H1 (cell line): ENCODE measurements around the gene PARD3. TPM values are rescaled to one million over a fixed set of nuclear protein-coding genes. Genes with fewer than 3 reads are reported as not detected.

Source experiments
- CTCF ChIA-PET: fragments of 300-600 bp; sonication (Branson Sonifier 250); formaldehyde crosslinking; loops from one replicate; lab custom pipeline; 2021; ENCODE audit not compliant: partially characterized antibody; lab: Charles Lee
- POLR2A ChIA-PET: fragments of 300-600 bp; sonication (Branson Sonifier 250); formaldehyde crosslinking; loops from one replicate; lab custom pipeline; 2021; ENCODE audit warnings: inconsistent platforms; ENCODE audit not compliant: partially characterized antibody; lab: Charles Lee
- DNase-seq, 2 experiments: peaks; one replicate each; pipeline versions ENCODE4 v3.0.0 to v3.0.0-alpha.2; 2010 to 2022; ENCODE audit warnings: low spot score in 2 of 2, low read depth in 1 of 2, mixed read lengths in 1 of 2
- FAIRE-seq: peaks from 2 replicates; lab custom pipeline; 2011; peaks lifted over from hg19 to GRCh38; lab: Jason Lieb, UNC
- H2AFZ ChIP-seq: 2 replicates; pipeline ENCODE4 v1.8.1; 2012; ENCODE audit warnings: low read length, inconsistent platforms
- H2AK5ac ChIP-seq: 2 replicates; pipeline ENCODE4 v1.6.1; 2013; ENCODE audit warnings: low read depth, low read length
- H2BK120ac ChIP-seq: replicated peaks from 2 replicates; pipeline ENCODE3; 2013; ENCODE audit warnings: low read depth, low read length, inconsistent platforms
- H2BK12ac ChIP-seq: 2 replicates; pipeline ENCODE4 v1.6.1; 2013; ENCODE audit warnings: low read depth, low read length
- H2BK15ac ChIP-seq: 2 replicates; pipeline ENCODE4 v1.6.1; 2013; ENCODE audit warnings: low read length
- H2BK20ac ChIP-seq: 2 replicates; pipeline ENCODE4 v1.6.1; 2013; ENCODE audit warnings: low read length
- H2BK5ac ChIP-seq: 2 replicates; pipeline ENCODE4 v1.6.1; 2013; ENCODE audit warnings: low read depth, low read length
- H3K14ac ChIP-seq: 2 replicates; pipeline ENCODE4 v1.6.1; 2013; ENCODE audit warnings: inconsistent platforms; ENCODE audit not compliant: insufficient read length
- H3K18ac ChIP-seq: 2 replicates; pipeline ENCODE4 v1.6.1; 2013; ENCODE audit warnings: low read length; ENCODE audit errors: extremely low read depth
- H3K23ac ChIP-seq: 2 replicates; pipeline ENCODE4 v1.6.1; 2013; ENCODE audit warnings: inconsistent platforms; ENCODE audit not compliant: insufficient read length
- H3K23me2 ChIP-seq: 2 replicates; pipeline ENCODE4 v1.6.1; 2013; ENCODE audit warnings: low read depth, low read length
- H3K27ac ChIP-seq: 2 replicates; pipeline ENCODE4 v1.6.1; 2011; ENCODE audit warnings: low read depth, low read length, inconsistent platforms
- H3K27me3 ChIP-seq, 4 experiments: replicated peaks in 1 of 4; 1 replicate in 1 of 4; 2 replicates in 3 of 4; pipeline versions ENCODE4 v1.6.1 to v1.8.1; 2011 to 2013; ENCODE audit warnings: low read length in 3 of 4, mild to moderate bottlenecking in 3 of 4, inconsistent platforms in 2 of 4, mixed read lengths in 2 of 4, moderate library complexity in 1 of 4; ENCODE audit not compliant: control insufficient read depth in 3 of 4, insufficient read depth in 3 of 4; ENCODE audit errors: extremely low read depth in 1 of 4
- H3K36me3 ChIP-seq, 4 experiments: 2 replicates each; pipeline versions ENCODE4 v1.6.1 to v1.8.1; 2011 to 2013; ENCODE audit warnings: mild to moderate bottlenecking in 4 of 4, low read length in 3 of 4, moderate library complexity in 2 of 4, control low read depth in 1 of 4, inconsistent platforms in 1 of 4; ENCODE audit not compliant: insufficient read depth in 4 of 4, control insufficient read depth in 2 of 4
- H3K4ac ChIP-seq: replicated peaks from 2 replicates; pipeline ENCODE3; 2013; ENCODE audit warnings: low read length, low read depth, mixed read lengths, inconsistent platforms; ENCODE audit not compliant: insufficient read length
- H3K4me1 ChIP-seq, 4 experiments: replicated peaks in 1 of 4; 1 replicate in 1 of 4; 2 replicates in 3 of 4; pipeline versions ENCODE4 v1.6.1 to v1.8.1; 2011 to 2013; ENCODE audit warnings: low read length in 3 of 4, inconsistent platforms in 2 of 4, mixed read lengths in 1 of 4; ENCODE audit not compliant: insufficient read depth in 4 of 4, control insufficient read depth in 3 of 4
- H3K4me2 ChIP-seq, 2 experiments: 2 replicates each; pipeline versions ENCODE4 v1.6.1 to v1.8.1; 2011 to 2013; ENCODE audit warnings: low read depth in 2 of 2, low read length in 2 of 2, control low read depth in 1 of 2, inconsistent platforms in 1 of 2, mild to moderate bottlenecking in 1 of 2; ENCODE audit not compliant: insufficient read depth in 1 of 2
- H3K4me3 ChIP-seq, 4 experiments: fragments of 200-600, 300-600 bp in 1 of 4; sonication (generic), shearing (Covaris generic), sonication (Bioruptor Twin) in 1 of 4; 2 replicates each; pipeline versions ENCODE4 v1.5.1 to v1.8.1; 2011 to 2016; ENCODE audit warnings: low read length in 4 of 4, low read depth in 3 of 4, control low read depth in 2 of 4, inconsistent platforms in 2 of 4, mild to moderate bottlenecking in 2 of 4, mixed read lengths in 1 of 4, moderate library complexity in 1 of 4; ENCODE audit not compliant: insufficient read depth in 2 of 4; ENCODE audit errors: extremely low read depth in 1 of 4
- H3K56ac ChIP-seq: replicated peaks from 2 replicates; pipeline ENCODE3; 2013; ENCODE audit warnings: low read depth, mild to moderate bottlenecking, mixed read lengths, low read length, inconsistent platforms; ENCODE audit not compliant: insufficient read length
- H3K79me1 ChIP-seq: 2 replicates; pipeline ENCODE4 v1.6.1; 2013; ENCODE audit warnings: low read depth, low read length, control low read depth
- H3K79me2 ChIP-seq, 2 experiments: 2 replicates each; pipeline versions ENCODE4 v1.6.1 to v1.8.1; 2012 to 2013; ENCODE audit warnings: low read length in 2 of 2, mild to moderate bottlenecking in 2 of 2, inconsistent platforms in 1 of 2; ENCODE audit not compliant: insufficient read depth in 2 of 2, control insufficient read depth in 1 of 2
- H3K9ac ChIP-seq, 4 experiments: replicated peaks in 1 of 4; 1 replicate in 1 of 4; 2 replicates in 3 of 4; pipeline versions ENCODE4 v1.6.1 to v1.8.1; 2011 to 2013; ENCODE audit warnings: low read depth in 3 of 4, low read length in 3 of 4, control low read depth in 2 of 4, mild to moderate bottlenecking in 2 of 4, moderate library complexity in 2 of 4, inconsistent platforms in 1 of 4; ENCODE audit errors: extremely low read depth in 1 of 4
- H3K9me3 ChIP-seq, 2 experiments: 2 replicates each; pipeline versions ENCODE4 v1.6.1 to v1.8.1; 2012 to 2013; ENCODE audit warnings: mild to moderate bottlenecking in 2 of 2, moderate library complexity in 2 of 2, control low read depth in 1 of 2, inconsistent platforms in 1 of 2, low read depth in 1 of 2, low read length in 1 of 2, mixed read lengths in 1 of 2; ENCODE audit not compliant: insufficient read depth in 2 of 2
- H4K20me1 ChIP-seq, 2 experiments: replicated peaks in 1 of 2; 2 replicates each; pipeline versions ENCODE3 to v1.8.1; 2011 to 2013; ENCODE audit warnings: inconsistent platforms in 2 of 2, low read length in 2 of 2, mild to moderate bottlenecking in 1 of 2; ENCODE audit not compliant: insufficient read depth in 2 of 2, control insufficient read depth in 1 of 2
- H4K5ac ChIP-seq: 2 replicates; pipeline ENCODE4 v1.6.1; 2013; ENCODE audit warnings: low read length, low read depth, mixed read lengths, inconsistent platforms; ENCODE audit not compliant: insufficient read length
- H4K8ac ChIP-seq: 2 replicates; pipeline ENCODE4 v1.8.0; 2013; ENCODE audit warnings: mild to moderate bottlenecking, moderate library complexity, low read length, inconsistent platforms; ENCODE audit not compliant: insufficient read depth; ENCODE audit errors: extremely low read depth
- H4K91ac ChIP-seq: replicated peaks from 2 replicates; pipeline ENCODE3; 2013; ENCODE audit warnings: low read length, mixed read lengths, inconsistent platforms; ENCODE audit not compliant: insufficient read length
- CBX5 ChIP-seq: fragments of 300-800, 300-1000 bp; sonication (generic); IDR thresholded peaks from 2 replicates; pipeline ENCODE4 v1.7.1; 2016; ENCODE audit warnings: antibody characterized with exemption, low read length, low read depth
- CTBP2 ChIP-seq: IDR thresholded peaks from 2 replicates; pipeline ENCODE4 v1.7.0; 2011; ENCODE audit warnings: borderline replicate concordance, mild to moderate bottlenecking, moderate library complexity, mixed read lengths, low read length; ENCODE audit not compliant: insufficient read depth, insufficient read length
- HDAC6 ChIP-seq: IDR thresholded peaks from one replicate; pipeline ENCODE4 v1.7.1; 2012; ENCODE audit warnings: low read depth, mild to moderate bottlenecking, inconsistent platforms, low read length, moderate library complexity
- KDM5A ChIP-seq: fragments of 200-600 bp; IDR thresholded peaks from 2 replicates; pipeline ENCODE4 v1.7.1; 2012; ENCODE audit warnings: mild to moderate bottlenecking, low read length, inconsistent platforms, mixed read lengths
- RAD21 ChIP-seq, 2 experiments: IDR thresholded peaks in 1 of 2; conservative IDR thresholded peaks in 1 of 2; 2 replicates each; pipeline ENCODE4 v1.6.1; 2011; ENCODE audit warnings: low read depth in 2 of 2, low read length in 2 of 2, improper control_type of control experiment in 1 of 2, inconsistent platforms in 1 of 2, mild to moderate bottlenecking in 1 of 2, moderate library complexity in 1 of 2
- RFX5 ChIP-seq: IDR thresholded peaks from 2 replicates; pipeline ENCODE4 v1.6.1; 2011; ENCODE audit warnings: low read depth, low read length, improper control_type of control experiment, borderline replicate concordance
- SIRT6 ChIP-seq: IDR thresholded peaks from one replicate; pipeline ENCODE4 v1.7.1; 2012; ENCODE audit warnings: low read length, inconsistent platforms
- TAF1 ChIP-seq: IDR thresholded peaks from 2 replicates; pipeline ENCODE4 v1.6.1; 2011; ENCODE audit warnings: mild to moderate bottlenecking, low read depth, low read length
- TBP ChIP-seq: IDR thresholded peaks from 2 replicates; pipeline ENCODE4 v1.6.1; 2011; ENCODE audit warnings: low read depth, low read length, improper control_type of control experiment
- TCF12 ChIP-seq: IDR thresholded peaks from 2 replicates; pipeline ENCODE4 v1.6.1; 2011; ENCODE audit warnings: low read depth, mild to moderate bottlenecking, low read length
- TEAD4 ChIP-seq: IDR thresholded peaks from 2 replicates; pipeline ENCODE4 v1.6.1; 2012; ENCODE audit warnings: low read depth, low read length, inconsistent platforms, mixed read lengths
- WGBS, 2 experiments: shearing (Covaris generic) in 1 of 2; methylation state at CpG; one replicate each; pipeline versions ENCODE4 v1.1.6 to v1.1.7; 2013 to 2015; ENCODE audit warnings: low lambda C conversion rate in 2 of 2, mixed read lengths in 2 of 2, inconsistent platforms in 1 of 2, low coverage in 1 of 2, missing lambda C conversion rate in 1 of 2; ENCODE audit not compliant: insufficient replicate concordance in 2 of 2, insufficient coverage in 1 of 2, insufficient read length in 1 of 2; ENCODE audit errors: extremely low coverage in 1 of 2, missing lambda C conversion rate in 1 of 2; 5-methylcytosine and 5-hydroxymethylcytosine counted together
- polyA plus RNA-seq, 7 experiments: library from polyadenylated mRNA; depleted of rRNA in 3 of 7; stranded (reverse) in 5 of 7; unstranded in 2 of 7; fragments of >200 nt in 5 of 7; fragments of 200-250 nt in 2 of 7; gene quantifications; 1 replicate in 5 of 7; 2 replicates in 1 of 7; 4 replicates in 1 of 7; pipeline versions ENCODE4 v1.2.1 to v1.2.3, GENCODE V29; 2011 to 2013; ENCODE audit warnings: missing spikeins in 2 of 7, mixed read lengths in 2 of 7
- total RNA-seq: library from RNA; stranded (reverse); fragmentation: NEBNext Ultra II Directional; extraction: Animal tissue kit (Norgen Biotek cat#: 25700); gene quantifications from 2 replicates; pipeline ENCODE4 v1.2.1, GENCODE V29; 2021

Gene PARD3
- total and polyA plus RNA-seq, 2 of the 8 experiments (the other 6 are each of a cell fraction or from before 2014, with no cell fraction given), result 19.7 to 49.1 TPM

DNA sequence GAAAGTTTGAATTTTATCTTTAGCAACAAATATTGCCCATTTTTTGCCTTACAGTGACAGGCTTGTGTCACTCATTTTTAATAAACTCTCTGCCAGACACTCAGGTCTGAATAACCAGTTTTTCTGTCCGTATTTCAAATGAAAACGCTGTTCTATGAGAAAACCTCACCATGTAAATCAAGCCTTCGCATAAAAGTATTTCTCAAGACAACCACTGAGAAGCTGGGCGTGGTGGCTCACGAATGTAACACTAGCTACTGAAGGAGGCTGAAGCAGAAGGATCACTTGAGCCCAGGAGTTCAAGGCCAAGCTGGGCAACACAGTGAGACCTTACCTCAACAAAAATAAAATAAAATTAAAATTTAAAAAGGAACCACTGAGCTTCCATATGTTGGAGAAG is 339.3 kb downstream of the PARD3 start:
- H3K4ac ChIP-seq, result no peak overlapping the region
- no peak overlapping the region for H2BK5ac ChIP-seq
- no peak overlapping the region for H2BK12ac ChIP-seq
- no peak overlapping the region for H2BK15ac ChIP-seq
- no peaks in the 10 kb centered on the region for H3K79me1 ChIP-seq
- H3K4me3 ChIP-seq, result no peak overlapping the region
- H3K23me2 ChIP-seq, result no peaks in the 10 kb centered on the region
- H3K23ac ChIP-seq, result no peak overlapping the region
- no peak overlapping the region for H3K18ac ChIP-seq
- H2AFZ ChIP-seq, result no peak overlapping the region
- H3K4me1 ChIP-seq, result no peaks in the 10 kb centered on the region
- H3K14ac ChIP-seq, result no peak overlapping the region
- no peak overlapping the region for H3K56ac ChIP-seq
- no peaks in the 10 kb centered on the region for H3K36me3 ChIP-seq
- no peak overlapping the region for H3K9ac ChIP-seq
- FAIRE-seq (no peak), DNase-seq (no peak)
- no peak overlapping the region for H2BK120ac ChIP-seq
- WGBS, 2 experiments, result 92% methylated on average over 5 of the region's 5 CpGs; no CpG with 5 or more reads in 1 of the 2 experiments
- no peak overlapping the region for H4K8ac ChIP-seq
- H3K9me3 ChIP-seq, result no peaks in the 10 kb centered on the region
- ChIA-PET CTCF (interaction anchor here (0.7 kb wide), 1 partner anchor 47 kb away, joined by 3 read pairs; no protein-coding TSS in a partner anchor), POLR2A (no interaction called here)
- no peaks in the 10 kb centered on the region for H3K79me2 ChIP-seq
- H4K91ac ChIP-seq, result no peak overlapping the region
- H4K5ac ChIP-seq, result no peak overlapping the region
- no peak overlapping the region for H3K27ac ChIP-seq
- H4K20me1 ChIP-seq, result no peaks in the 10 kb centered on the region
- H2BK20ac ChIP-seq, result no peak overlapping the region
- no peak overlapping the region for H2AK5ac ChIP-seq
- H3K4me2 ChIP-seq, result no peak overlapping the region
- H3K27me3 ChIP-seq, result no peaks in the 10 kb centered on the region
- TF ChIP-seq SIRT6 (no peak), TBP (no peak), TEAD4 (no peak), CBX5 (no peak), RFX5 (no peak), HDAC6 (no peak), CTBP2 (no peak), KDM5A (no peak), TCF12 (no peak), RAD21 (IDR thresholded peaks at IDR 0.05 in 1 of 2, conservative IDR thresholded peaks at IDR 0.05 in 1 of 2; ENCODE audit: low read depth in 2 of 2, low read length in 2 of 2) (no peak), TAF1 (no peak)
